Activated T-cell treated with anti-CD3 and anti-CD28 coated beads for 4 hours (primary cell): ENCODE results near the gene CFAP97.
"Not testable (repeated sequence)": the region's sequence is repeated elsewhere in the genome, so short reads cannot be mapped to it uniquely, and the experiment has no call there.

Experiments
- DNase-seq: peaks from one replicate; pipeline ENCODE4 v3.0.0-alpha.2; 2020

The CFAP97 gene

GRCh38 chr4:185137233-185137925 is 66.4 kb downstream of the CFAP97 start:
- no peak for DNase-seq

DNA sequence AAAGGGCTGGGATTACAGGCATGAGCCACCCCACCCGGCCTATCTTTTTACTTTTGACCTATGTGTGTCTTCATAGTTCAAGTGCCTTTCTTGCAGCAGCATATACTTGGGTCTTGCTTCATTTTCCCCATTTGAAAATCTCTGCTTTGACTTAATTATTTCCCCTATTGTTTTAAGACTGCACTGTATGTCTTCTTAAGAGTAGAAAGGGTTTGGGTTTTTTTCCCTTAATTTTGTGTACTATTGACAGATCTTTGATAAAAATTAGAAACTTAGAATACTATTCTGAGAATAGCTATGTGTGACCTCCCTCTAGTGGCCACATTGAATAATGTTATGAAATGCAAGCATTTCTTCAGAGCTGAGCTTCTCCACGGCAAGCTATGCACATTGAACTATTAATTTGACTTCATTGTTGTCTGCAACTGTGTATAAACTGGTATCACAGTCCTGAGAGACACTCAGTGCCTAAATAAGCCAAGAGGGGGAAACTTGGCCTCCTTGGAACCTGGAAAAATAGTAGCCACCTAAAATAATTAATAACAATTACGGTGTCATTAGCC is 69.4 kb downstream of the CFAP97 start:
- DNase-seq = no peak

DNA sequence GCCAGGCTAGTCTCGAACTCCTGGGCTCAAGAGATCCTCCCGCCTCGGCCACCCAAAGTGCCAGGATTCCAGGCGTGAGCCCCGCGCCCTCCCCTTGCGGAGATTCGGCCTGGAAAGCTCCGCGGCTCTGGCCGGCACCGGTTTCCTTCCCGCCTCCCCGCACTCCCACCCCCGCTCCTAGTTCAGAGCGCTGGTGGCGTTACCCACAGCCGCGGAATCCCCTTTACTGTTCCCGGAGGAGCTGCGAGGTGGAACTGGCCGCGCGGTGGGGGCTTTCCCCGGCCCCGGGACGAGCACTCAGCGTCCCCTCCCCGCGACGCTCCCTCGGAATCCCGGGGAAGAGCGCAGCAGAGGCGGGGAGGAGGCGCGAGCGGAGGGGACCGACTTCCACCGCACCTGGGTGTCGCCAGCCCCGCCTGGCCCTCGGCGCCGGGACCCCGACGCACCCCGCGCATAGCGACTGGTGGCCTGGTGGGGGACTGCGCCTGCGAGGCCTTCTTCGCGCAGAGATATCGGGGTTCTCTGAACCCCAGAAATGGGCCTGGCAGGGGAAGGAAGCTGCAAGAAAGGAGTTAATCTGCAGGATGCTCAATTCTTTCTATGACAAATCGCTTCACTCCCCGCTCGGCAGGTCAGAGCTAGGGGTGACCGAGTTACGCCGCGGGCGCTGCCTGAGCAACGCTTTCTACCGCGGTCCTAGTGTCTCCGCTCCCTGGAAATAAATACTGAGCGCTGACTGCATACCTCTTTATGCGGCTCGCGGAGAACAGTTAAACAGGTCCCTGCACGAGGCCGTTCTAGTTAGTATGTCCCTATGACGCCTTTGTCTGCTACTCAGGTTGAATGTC is 75.3 kb downstream of the CFAP97 start:
- no peak for DNase-seq

DNA sequence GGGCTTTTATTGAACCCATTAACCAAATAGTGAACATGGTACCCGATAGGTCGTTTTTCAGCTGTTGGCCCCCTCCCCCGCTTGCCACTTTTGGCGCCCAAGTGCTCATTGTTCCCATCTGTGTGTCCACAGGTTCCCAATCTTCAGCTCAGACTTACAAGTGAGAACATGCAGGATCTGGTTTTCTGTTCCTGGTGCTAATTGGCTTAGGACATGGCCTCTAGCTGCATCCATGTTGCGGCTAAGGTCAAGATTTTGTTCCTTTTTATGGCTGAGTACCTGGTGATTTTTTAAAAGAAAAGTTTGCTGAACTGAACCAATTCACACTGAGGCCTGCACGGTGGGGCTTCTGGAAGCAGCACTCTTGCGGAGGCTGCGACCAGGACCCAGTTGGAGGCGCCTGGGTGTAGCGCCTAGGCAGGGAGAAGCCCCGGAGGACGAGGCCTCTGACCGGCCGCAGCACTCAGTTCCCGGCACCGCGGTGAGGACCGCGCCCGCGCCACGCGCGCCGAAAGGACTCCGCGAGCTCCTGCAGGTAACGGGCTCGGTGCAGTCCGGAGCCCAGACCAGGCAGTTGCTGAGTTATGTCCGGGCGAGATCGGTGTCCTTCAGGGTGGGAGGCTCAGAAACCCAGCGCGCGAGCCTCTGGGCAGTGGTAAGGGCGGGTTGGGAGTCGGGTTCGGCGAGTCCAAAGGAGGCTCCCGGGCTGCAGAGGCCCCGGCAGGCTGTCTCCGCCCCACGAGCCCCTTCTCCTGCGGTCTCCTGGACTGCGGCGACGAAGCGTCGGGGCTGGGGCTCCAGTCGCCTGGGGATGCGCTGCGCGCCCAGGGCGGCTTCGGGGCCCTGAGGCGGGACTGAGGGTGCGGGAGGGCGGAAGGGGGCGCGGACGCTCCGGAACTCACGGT is 76.5 kb downstream of the CFAP97 start:
- DNase-seq = no peak

DNA sequence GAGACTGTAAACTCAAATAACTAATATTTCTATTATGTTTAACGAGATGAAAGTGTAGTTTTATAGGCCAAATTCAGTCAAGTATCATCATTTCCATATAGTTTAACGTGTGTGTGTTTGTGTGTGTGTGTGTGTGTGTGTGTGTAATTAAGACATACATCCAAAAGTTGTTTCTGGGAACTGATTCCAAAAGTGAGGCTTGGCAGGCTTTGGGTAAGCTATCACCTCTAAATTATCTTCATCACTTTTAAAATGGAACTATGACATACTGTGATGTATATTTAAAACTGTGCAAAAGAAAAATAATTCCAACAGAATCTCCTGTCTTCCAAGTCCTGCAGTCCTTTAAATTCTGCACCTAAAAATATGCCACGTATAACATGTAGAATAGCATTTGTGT is 79.8 kb downstream of the CFAP97 start:
- DNase-seq = no peak

- no peak for DNase-seq
These were observed 81.0 kb downstream of the CFAP97 start for GRCh38 chr4:185122681-185123345.

DNA sequence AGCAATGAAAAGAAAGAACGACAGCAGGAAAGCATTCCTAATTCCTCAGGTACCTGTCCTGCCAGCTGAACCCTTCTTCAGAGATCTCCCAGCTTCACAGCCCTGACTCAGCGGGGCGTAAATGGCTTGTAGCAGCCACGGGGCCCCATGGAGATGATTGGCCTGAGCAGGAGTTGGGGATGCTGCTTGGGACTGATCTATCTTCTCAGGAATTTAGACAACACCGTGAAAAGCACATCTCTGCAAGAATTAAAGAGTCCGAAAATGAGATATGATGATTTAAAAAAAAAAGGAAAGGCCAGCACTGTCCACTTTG is 83.2 kb downstream of the CFAP97 start:
- DNase-seq = no peak

- no peak for DNase-seq
These were observed 83.7 kb downstream of the CFAP97 start for GRCh38 chr4:185119927-185120630.

DNA sequence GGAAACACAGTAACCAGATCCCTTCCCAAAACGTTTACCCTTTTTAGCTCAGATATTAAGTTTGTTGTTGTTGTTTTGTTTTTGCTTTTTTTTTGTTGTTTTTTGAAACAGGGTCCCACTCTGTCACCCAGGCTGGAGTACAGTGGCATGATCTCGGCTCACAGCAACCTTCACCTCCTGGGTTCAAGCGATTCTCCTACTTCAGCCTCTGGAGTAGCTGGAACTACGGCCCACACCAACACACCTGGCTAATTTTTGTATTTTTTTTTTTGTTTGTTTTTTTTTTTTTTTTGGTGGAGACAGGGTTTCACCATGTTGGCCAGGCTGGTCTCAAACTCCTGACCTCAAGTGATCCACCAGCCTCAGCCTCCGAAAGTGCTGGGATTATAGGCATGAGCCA is 84.3 kb downstream of the CFAP97 start:
- not testable (repeated sequence) for DNase-seq

DNA sequence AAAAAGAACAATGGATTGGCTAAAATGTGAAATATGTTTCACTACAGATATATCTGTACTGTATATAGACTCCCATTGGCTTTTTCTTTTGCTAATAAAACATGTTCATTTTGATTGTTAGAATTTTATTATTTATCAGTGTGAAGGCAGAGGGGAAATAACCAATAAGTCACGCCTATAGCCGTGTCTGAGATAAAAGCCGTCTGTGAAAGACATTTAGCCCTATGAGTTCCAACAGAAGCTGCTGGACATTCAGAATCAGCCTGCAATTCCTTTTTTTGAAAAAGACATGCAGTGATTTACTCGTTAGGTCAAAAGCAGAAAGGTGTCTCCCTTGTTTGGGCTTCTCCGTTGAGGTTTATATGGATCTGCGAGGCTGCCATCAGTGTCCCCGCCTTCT is 84.9 kb downstream of the CFAP97 start:
- DNase-seq = no peak

DNA sequence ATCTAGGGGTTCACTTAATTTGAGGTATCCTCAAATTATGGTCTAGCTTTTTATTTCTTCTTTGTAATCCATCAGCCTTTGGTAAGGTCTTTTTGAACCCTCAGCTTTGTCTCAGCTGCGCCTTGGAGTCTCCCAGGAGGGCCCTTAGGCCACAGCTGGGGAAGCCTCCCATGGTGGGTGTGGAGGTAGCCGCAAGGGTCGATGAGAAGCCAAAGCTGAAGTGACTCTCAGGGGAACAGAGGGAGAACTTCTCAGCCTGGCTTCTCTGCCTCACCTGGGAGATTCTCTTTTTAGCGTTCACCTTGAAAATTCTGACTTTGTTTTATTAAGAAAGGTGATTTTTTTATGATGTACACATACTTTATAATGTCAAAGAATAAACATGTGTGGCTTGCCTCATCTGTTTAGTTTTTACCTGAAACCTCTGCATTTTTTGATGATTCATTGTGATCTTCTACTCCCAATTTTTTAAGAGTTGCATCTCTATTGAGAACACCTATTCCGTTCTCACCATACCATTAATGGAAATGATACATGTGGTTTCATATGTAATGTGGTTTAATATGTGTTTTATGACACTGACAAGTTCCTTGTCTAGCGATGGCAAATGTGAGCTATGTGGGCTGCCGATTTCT is 86.4 kb downstream of the CFAP97 start:
- no peak for DNase-seq

GRCh38 chr4:185115827-185116232 is 88.0 kb downstream of the CFAP97 start:
- no peak for DNase-seq

GRCh38 chr4:185113340-185113739 is 90.5 kb downstream of the CFAP97 start:
- no peak for DNase-seq

DNA sequence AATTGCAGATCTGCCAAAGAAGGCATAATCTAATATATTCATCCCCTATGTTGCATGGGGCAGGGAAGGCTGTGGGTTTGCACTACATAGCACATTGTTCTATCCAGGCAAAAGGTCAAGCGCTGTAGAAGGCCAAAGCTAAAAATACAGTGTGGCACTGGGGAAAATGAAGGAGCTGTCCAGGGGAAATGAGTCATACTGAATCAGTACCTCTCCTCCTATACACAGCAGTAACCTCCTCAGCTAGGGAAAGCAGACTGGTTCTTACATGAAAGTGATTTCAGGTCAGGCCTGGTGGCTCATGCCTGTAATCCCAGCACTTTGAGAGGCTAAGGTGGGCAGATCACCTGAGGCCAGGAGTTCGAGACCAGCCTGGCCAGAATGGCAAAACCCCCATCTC is 91.7 kb downstream of the CFAP97 start:
- DNase-seq = no peak

DNA sequence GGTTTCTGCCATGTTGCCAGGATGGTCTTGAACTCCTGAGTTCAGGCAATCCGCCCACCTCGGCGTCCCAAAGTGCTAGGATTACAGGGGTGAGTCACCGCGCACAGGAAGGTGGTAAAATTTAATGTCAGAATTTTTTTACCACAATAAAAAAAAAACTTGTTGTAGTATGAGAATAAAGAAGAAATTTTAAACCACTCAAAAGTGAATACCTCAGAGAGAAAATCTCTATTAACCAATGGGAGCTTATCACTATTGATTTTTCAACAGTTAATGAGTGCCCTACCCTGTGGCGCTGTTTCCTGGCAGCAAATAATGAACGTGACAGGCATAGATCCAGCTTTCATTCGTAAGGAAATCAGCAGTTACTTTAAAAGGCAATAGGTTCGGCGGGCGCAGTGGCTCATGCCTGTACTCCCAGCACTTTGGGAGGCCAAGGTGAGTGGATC is 93.4 kb downstream of the CFAP97 start:
- no peak for DNase-seq

DNA sequence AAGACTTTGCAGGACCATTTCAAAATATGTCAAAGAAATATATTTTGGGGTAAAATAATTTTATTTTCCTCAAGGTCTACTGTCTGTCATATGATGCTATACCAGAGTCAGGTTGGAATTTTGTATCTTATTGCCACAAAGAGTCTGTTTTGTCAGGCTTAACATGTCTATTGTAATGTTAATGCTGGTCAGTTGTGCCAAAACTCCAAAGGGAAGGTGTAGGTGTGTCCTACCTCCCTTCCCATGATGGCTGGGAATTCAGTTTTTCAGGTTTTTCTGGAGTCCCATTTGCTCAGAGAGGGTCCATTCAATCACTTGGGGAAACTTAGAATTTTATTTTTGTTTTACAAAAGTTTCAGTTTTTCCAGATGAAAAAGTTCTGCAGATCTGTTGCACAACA is 94.1 kb downstream of the CFAP97 start:
- DNase-seq = no peak
